ES-I3 (cell line): ENCODE results near the gene ELAVL4.

Experiments used
- H3K36me3 ChIP-seq: 2 replicates; pipeline ENCODE4 v1.6.1; 2013; ENCODE audit warnings: mild to moderate bottlenecking, low read length, control low read depth, moderate library complexity; ENCODE audit not compliant: insufficient read depth
- H3K4me1 ChIP-seq: 2 replicates; pipeline ENCODE4 v1.6.1; 2013; ENCODE audit warnings: mild to moderate bottlenecking, control low read depth, low read length; ENCODE audit not compliant: insufficient read depth
- H3K9ac ChIP-seq: 2 replicates; pipeline ENCODE4 v1.6.1; 2013; ENCODE audit warnings: low read depth, mild to moderate bottlenecking, low read length, moderate library complexity
- H3K9me3 ChIP-seq: 2 replicates; pipeline ENCODE4 v1.6.1; 2013; ENCODE audit warnings: mild to moderate bottlenecking, low read length, moderate library complexity; ENCODE audit not compliant: control insufficient read depth, insufficient read depth

ELAVL4 gene

GRCh38 chr1:50108497-50109059 is at the start of gene ELAVL4:
ELAVL4 (plus strand) TSS chr1:50108920; CDS start chr1:50109190, 270 bp downstream.
- Histone ChIP-seq H3K4me1 (peaks cover 14% of the 10 kb centered on the region), H3K9me3 (no peaks in the 10 kb centered on the region), H3K36me3 (no peaks in the 10 kb centered on the region), H3K9ac (no peak within 1 kb of the TSS)

- no peaks in the 10 kb centered on the region for H3K36me3 ChIP-seq
- no peaks in the 10 kb centered on the region for H3K9me3 ChIP-seq
- H3K4me1 ChIP-seq: no peaks in the 10 kb centered on the region
- H3K9ac ChIP-seq: no peak overlapping the region
Observed at GRCh38 chr1:50060279-50060678, 48.4 kb upstream of the ELAVL4 start.

DNA sequence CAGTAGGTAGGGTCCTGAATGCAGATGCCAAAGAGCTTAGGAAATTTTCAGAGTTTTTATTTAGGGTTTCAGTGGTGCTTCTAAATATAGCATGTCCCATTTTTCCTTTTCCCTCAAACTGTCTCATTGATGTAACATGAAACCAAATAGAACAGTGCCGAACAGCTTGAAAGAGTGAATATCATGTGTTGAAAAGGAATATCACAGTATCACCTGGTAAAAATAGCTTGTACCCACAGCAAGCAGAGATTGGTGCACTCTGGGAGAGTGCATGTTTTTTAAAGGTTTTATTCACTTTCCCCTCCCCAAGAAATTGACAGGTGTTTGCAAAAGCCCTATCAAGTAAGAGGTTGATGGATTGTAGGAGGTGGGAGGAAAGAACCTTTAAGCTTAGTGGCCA is 41.9 kb upstream of the ELAVL4 start:
- no peaks in the 10 kb centered on the region for H3K36me3 ChIP-seq
- no peaks in the 10 kb centered on the region for H3K9me3 ChIP-seq
- H3K9ac ChIP-seq: no peak overlapping the region
- no peaks in the 10 kb centered on the region for H3K4me1 ChIP-seq

DNA sequence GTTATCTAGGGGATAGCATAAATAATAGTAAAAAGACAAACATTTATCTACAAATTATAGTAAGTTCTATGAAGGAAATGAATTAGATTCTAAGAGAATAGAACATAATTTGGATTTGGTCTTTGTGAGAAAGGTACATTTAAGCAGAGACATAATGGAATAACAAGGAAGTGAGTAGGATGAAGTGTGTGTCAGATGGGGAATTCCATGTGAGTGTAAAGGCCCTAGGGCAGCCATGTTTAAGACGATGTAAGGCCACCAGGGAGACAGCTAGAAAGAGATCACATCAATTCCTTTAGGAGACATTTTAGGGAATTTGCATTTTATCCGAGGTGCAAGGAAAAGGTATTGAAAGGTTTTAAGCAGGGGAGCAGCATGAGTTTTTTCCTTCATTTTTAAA is 33.8 kb upstream of the ELAVL4 start:
- Histone ChIP-seq H3K36me3 (no peaks in the 10 kb centered on the region), H3K4me1 (no peaks in the 10 kb centered on the region), H3K9me3 (no peaks in the 10 kb centered on the region), H3K9ac (no peak overlapping the region)

- Histone ChIP-seq H3K4me1 (no peaks in the 10 kb centered on the region), H3K36me3 (no peaks in the 10 kb centered on the region), H3K9me3 (no peaks in the 10 kb centered on the region), H3K9ac (no peak overlapping the region)
Observed at GRCh38 chr1:50077273-50077672, 31.4 kb upstream of the ELAVL4 start.

DNA sequence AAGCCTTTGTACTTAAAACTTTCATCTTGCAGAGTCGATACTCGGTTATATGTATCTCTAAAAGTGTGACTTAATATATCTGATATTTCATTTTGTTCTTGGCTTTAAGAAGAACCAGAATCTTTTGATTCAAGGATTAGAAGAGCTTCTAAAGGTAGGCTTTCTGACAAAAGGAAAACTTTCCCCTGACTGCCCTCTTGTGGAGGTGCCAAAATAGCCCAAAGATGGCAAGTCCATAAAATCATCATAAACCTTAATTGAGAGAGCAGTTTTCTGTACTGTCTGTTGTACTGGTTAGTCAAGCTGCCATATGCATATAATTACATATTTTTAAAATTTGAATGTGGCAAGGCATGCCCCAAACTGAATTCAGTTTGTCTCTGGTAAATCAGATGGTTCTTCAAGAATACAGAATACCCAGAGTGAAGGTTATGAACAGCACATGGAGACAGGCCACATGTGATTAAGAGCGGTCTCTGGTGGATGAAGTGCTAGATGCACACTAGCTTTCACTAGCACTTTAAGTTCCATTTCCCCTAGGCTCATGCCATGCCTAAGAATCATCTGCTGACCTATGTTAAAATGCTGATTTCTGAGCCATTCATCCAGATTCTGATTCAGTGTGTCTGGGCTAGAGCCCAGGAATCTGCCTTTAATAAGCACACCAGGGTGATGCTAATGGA is 27.7 kb upstream of the ELAVL4 start:
- Histone ChIP-seq H3K4me1 (peaks cover 9% of the 10 kb centered on the region; the same call in 1 of the 2 replicates), H3K36me3 (no peaks in the 10 kb centered on the region), H3K9ac (no peak overlapping the region), H3K9me3 (no peaks in the 10 kb centered on the region)

GRCh38 chr1:50084389-50084788 is 24.3 kb upstream of the ELAVL4 start:
- no peaks in the 10 kb centered on the region for H3K36me3 ChIP-seq
- H3K9me3 ChIP-seq: no peaks in the 10 kb centered on the region
- no peak overlapping the region for H3K9ac ChIP-seq
- peaks cover 9% of the 10 kb centered on the region; the same call in 1 of the 2 replicates for H3K4me1 ChIP-seq

GRCh38 chr1:50091068-50091467 is 17.7 kb upstream of the ELAVL4 start:
- Histone ChIP-seq H3K36me3 (no peaks in the 10 kb centered on the region), H3K9me3 (no peaks in the 10 kb centered on the region), H3K9ac (no peak overlapping the region), H3K4me1 (no peaks in the 10 kb centered on the region)

DNA sequence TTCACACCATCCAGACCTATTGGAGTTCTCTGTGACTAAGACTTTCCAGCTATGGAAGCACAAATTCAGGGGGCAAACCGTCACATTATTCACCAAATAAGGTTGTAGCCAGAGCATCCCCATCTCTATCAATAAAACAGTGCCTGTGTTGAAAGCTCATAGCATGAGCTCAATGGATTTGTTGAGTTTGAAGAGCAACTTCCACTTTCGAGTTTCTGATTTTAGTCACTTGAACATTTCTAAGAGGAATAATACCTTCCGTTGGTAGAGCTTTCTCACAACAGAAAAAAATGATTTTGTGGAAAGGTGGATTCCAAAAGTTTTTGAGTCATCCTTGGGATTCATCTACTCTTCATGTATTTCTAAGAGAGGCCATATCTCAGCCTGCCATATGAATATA is 13.0 kb upstream of the ELAVL4 start:
- no peaks in the 10 kb centered on the region for H3K4me1 ChIP-seq
- H3K36me3 ChIP-seq: no peaks in the 10 kb centered on the region
- no peaks in the 10 kb centered on the region for H3K9me3 ChIP-seq
- no peak overlapping the region for H3K9ac ChIP-seq

DNA sequence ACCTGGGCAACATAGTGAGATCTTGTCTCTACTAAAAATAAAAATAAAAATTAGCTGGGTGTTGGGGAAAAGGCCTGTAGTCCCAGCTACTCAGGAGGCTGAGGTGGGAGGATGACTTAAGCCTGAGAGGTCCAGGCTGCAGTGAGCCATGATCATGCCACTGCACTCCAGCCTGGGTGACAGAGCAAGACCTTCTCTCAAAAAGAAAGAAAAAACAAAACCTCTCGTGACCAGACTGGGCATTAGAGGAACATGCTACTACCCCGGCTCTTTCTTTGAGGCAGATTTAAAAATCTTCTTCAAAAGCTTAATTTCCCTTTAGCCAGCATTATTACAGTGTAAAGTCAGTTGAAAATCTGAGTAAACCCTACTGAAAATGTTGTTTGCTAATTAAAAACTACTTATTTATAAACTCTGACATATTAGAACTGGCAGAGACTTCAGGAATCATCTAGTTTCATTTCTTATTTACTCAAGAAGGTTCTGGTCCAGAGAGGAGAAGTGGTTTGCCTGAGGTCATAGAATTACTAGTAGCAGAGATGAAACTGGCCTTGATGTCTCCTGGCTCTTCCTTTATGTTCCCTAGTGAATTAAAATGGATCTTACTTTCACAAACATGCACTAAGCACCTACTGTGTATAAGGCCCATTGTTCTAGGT is 11.6 kb upstream of the ELAVL4 start:
- no peaks in the 10 kb centered on the region for H3K4me1 ChIP-seq
- no peaks in the 10 kb centered on the region for H3K9me3 ChIP-seq
- no peaks in the 10 kb centered on the region for H3K36me3 ChIP-seq
- no peak overlapping the region for H3K9ac ChIP-seq

DNA sequence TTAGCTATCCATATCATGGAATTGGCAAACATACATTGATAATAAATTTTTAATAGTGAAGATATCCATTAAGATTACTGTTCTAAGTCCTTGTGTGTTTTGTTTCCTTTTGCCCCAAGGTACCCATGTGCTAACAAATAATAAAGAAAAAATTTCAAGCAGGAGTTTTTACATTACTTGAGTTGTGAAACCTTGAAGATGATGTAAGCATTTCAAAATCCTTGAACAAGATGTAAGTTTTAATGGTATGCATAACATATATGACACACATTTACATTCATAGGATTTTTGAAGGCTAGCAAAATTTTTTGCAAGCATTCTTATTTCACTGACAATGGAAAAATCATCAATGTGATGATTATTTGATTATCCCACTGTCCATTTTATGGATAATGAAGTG is 10.9 kb upstream of the ELAVL4 start:
- no peaks in the 10 kb centered on the region for H3K9me3 ChIP-seq
- H3K9ac ChIP-seq: no peak overlapping the region
- no peaks in the 10 kb centered on the region for H3K36me3 ChIP-seq
- no peaks in the 10 kb centered on the region for H3K4me1 ChIP-seq

DNA sequence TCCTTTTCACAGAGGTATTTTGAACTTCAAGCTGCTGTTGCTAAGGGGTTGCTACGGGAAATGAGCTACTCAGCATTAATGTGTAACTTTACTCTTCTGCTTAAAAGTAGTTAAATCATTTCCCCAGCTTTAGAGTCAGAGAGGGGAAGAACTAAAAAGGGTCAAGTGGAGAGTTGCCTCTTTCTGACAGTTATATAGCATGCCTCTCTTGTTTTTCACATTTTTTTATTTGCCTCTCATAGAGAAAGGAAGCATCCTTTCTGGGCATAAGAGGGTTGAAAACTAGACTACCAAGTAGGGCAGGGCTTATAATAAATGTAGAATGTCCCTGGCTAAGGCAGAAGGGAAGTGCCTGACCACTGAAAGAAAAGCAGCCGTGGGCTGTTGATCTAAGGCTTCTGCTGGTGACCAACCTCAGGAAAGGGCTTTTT is 10.1 kb upstream of the ELAVL4 start:
- no peaks in the 10 kb centered on the region for H3K4me1 ChIP-seq
- H3K9me3 ChIP-seq: no peaks in the 10 kb centered on the region
- H3K36me3 ChIP-seq: no peaks in the 10 kb centered on the region
- H3K9ac ChIP-seq: no peak overlapping the region

- H3K9ac ChIP-seq: no peak overlapping the region
- no peaks in the 10 kb centered on the region for H3K9me3 ChIP-seq
- H3K36me3 ChIP-seq: no peaks in the 10 kb centered on the region
- H3K4me1 ChIP-seq: no peaks in the 10 kb centered on the region
Observed at GRCh38 chr1:50099654-50100053, 9.1 kb upstream of the ELAVL4 start.

- no peaks in the 10 kb centered on the region for H3K9me3 ChIP-seq
- no peak overlapping the region for H3K9ac ChIP-seq
- H3K36me3 ChIP-seq: no peaks in the 10 kb centered on the region
- H3K4me1 ChIP-seq: peaks cover 8% of the 10 kb centered on the region
Observed at GRCh38 chr1:50103615-50104081, 5.1 kb upstream of the ELAVL4 start.

- Histone ChIP-seq H3K36me3 (no peaks in the 10 kb centered on the region), H3K9ac (no peak overlapping the region), H3K9me3 (no peaks in the 10 kb centered on the region), H3K4me1 (peaks cover 14% of the 10 kb centered on the region)
Observed at GRCh38 chr1:50105433-50105832, 3.3 kb upstream of the ELAVL4 start.
